Measurements from ENCODE around the gene CCR1.

CCR1 gene

GRCh38 chr3:46218196-46218709 lies 10.1 kb upstream of the CCR1 start:
- POLR2A ChIA-PET, result no interaction called here
- no peak overlapping the region for H3K27ac ChIP-seq (ENCODE audit: extremely low read depth, low read depth, low read length)
- H3K9me3 ChIP-seq (ENCODE audit: control insufficient read depth, insufficient read depth, low read depth, low read length), result no peaks in the 10 kb centered on the region
- TF ChIP-seq ZNF843 (tag by site-specific recombination; IDR thresholded peaks at IDR 0.05) (no peak), ZNF280C (tag by site-specific recombination; IDR thresholded peaks at IDR 0.05) (no peak), ZNF174 (tag by site-specific recombination; IDR thresholded peaks at IDR 0.05) (no peak), ZBTB48 (tag by site-specific recombination; IDR thresholded peaks at IDR 0.05) (no peak), ZNF148 (tag by site-specific recombination; IDR thresholded peaks at IDR 0.05; ENCODE audit: borderline replicate concordance) (no peak), ZNF555 (tag by site-specific recombination; conservative IDR thresholded peaks at IDR 0.05) (no peak), ZBTB20 (tag by site-specific recombination; IDR thresholded peaks at IDR 0.05) (no peak), ZNF248 (tag by site-specific recombination; IDR thresholded peaks at IDR 0.05) (no peak), HIC1 (tag by site-specific recombination; IDR thresholded peaks at IDR 0.05) (no peak), INSM2 (tag by site-specific recombination; IDR thresholded peaks at IDR 0.05) (no peak)
- CTCF ChIA-PET, result interaction anchor here (0.6 to 1.5 kb wide), 4 partner anchors 9 to 162 kb away, joined by 3 to 5 read pairs (median 4); partner anchors contain the start of gene CCR1
- H3K36me3 ChIP-seq (ENCODE audit: control insufficient read depth in 2 of 2, insufficient read depth in 1 of 2, low read length in 2 of 2), result no peaks in the 10 kb centered on the region
- no peak overlapping the region for H3K4me3 ChIP-seq (ENCODE audit: low read depth, low read length)
- no peaks in the 10 kb centered on the region for H3K4me1 ChIP-seq (ENCODE audit: control insufficient read depth, insufficient read depth, low read length)

GRCh38 chr3:46215810-46216414 lies 7.8 kb upstream of the CCR1 start:
- Histone ChIP-seq H3K4me1 (ENCODE audit: control insufficient read depth, insufficient read depth, low read length) (no peaks in the 10 kb centered on the region), H3K4me3 (ENCODE audit: low read depth, low read length) (no peak overlapping the region), H3K36me3 (ENCODE audit: control insufficient read depth in 2 of 2, insufficient read depth in 1 of 2, low read length in 2 of 2) (no peaks in the 10 kb centered on the region), H3K27ac (ENCODE audit: extremely low read depth, low read depth, low read length) (no peak overlapping the region), H3K9me3 (ENCODE audit: control insufficient read depth, insufficient read depth, low read depth, low read length) (no peaks in the 10 kb centered on the region)
- ChIA-PET CTCF (interaction anchor here (0.6 to 2.3 kb wide), 7 partner anchors 8 to 247 kb away, joined by 3 to 21 read pairs (median 3); partner anchors contain the start of genes CCR1 and CCR5), POLR2A (no interaction called here)
- TF ChIP-seq GLIS2 (tag by site-specific recombination; IDR thresholded peaks at IDR 0.05) (no peak), ZNF76 (tag by site-specific recombination; IDR thresholded peaks at IDR 0.05; ENCODE audit: borderline replicate concordance, low read depth) (no peak), ZNF335 (tag by site-specific recombination; conservative IDR thresholded peaks at IDR 0.05) (no peak), ZNF202 (tag by site-specific recombination; IDR thresholded peaks at IDR 0.05; ENCODE audit: borderline replicate concordance) (no peak), EGR2 (tag by site-specific recombination; IDR thresholded peaks at IDR 0.05; ENCODE audit: low read depth) (no peak), ZNF747 (tag by site-specific recombination; IDR thresholded peaks at IDR 0.05) (no peak), ZNF394 (tag by site-specific recombination; IDR thresholded peaks at IDR 0.05; ENCODE audit: borderline replicate concordance) (no peak), ZNF521 (tag by site-specific recombination; IDR thresholded peaks at IDR 0.05) (no peak), KLF16 (tag by site-specific recombination; IDR thresholded peaks at IDR 0.05) (no peak), HOXD13 (CRISPR knock-in tag; IDR thresholded peaks at IDR 0.05; ENCODE audit: borderline replicate concordance) (no peak), ZNF777 (tag by site-specific recombination; IDR thresholded peaks at IDR 0.05; ENCODE audit: borderline replicate concordance) (no peak), ZNF704 (tag by site-specific recombination; IDR thresholded peaks at IDR 0.05) (no peak), ZNF513 (tag by site-specific recombination; IDR thresholded peaks at IDR 0.05) (no peak)
